Thyroid gland (tissue), 4 donors: ENCODE results near the gene SLC24A4. TPM values are rescaled to one million over a fixed set of nuclear protein-coding genes. Genes with fewer than 3 reads are reported as not detected.

Experiments
- DNase-seq, 2 donors: peaks; one replicate each; pipeline ENCODE4 v3.0.0-alpha.2; 2019
- H3K27ac ChIP-seq, 3 donors: fragments of 200-600 bp; sonication (generic); 1 replicate in 2 of 3; 2 replicates in 1 of 3; pipeline ENCODE4 v1.5.1; 2016 to 2019; ENCODE audit warnings: mild to moderate bottlenecking in 1 of 3, moderate library complexity in 1 of 3
- H3K27me3 ChIP-seq: fragments of 200-600 bp; sonication (generic); one replicate; pipeline ENCODE4 v1.5.1; 2019
- H3K36me3 ChIP-seq, 2 donors: fragments of 200-600 bp; sonication (generic); one replicate each; pipeline ENCODE4 v1.5.1; 2016 to 2019
- H3K4me1 ChIP-seq, 2 donors: fragments of 200-600 bp; sonication (generic); one replicate each; pipeline ENCODE4 v1.5.1; 2017 to 2019
- H3K4me3 ChIP-seq, 3 donors: fragments of 200-600 bp; sonication (generic); replicated peaks in 1 of 3; 1 replicate in 2 of 3; 2 replicates in 1 of 3; pipeline ENCODE4 v1.5.1; 2016; ENCODE audit warnings: mild to moderate bottlenecking in 1 of 3
- H3K9me3 ChIP-seq: fragments of 200-600 bp; sonication (generic); one replicate; pipeline ENCODE4 v1.5.1; 2017
- CTCF ChIP-seq, 6 experiments: fragments of 200-600 bp in 3 of 6; fragments of 450-650 bp in 3 of 6; sonication (generic) in 3 of 6; IDR thresholded peaks; one replicate each; pipeline ENCODE4 v1.5.1; 2016 to 2019; ENCODE audit warnings: antibody characterized with exemption in 6 of 6, mild to moderate bottlenecking in 2 of 6, inconsistent platforms in 1 of 6, moderate library complexity in 1 of 6
- POLR2A ChIP-seq, 2 donors: fragments of 450-650 bp; IDR thresholded peaks; one replicate each; pipeline ENCODE4 v1.6.1; 2017; ENCODE audit warnings: antibody characterized with exemption in 2 of 2, mild to moderate bottlenecking in 2 of 2, moderate library complexity in 1 of 2
- WGBS, 2 donors: methylation state at CpG; one replicate each; pipeline ENCODE4 v1.1.5; 2017; 5-methylcytosine and 5-hydroxymethylcytosine counted together
- intact Hi-C: fragments of 100-400 bp; cut with DNase I; formaldehyde crosslinking; loops from one replicate; pipeline ENCODE4 v1.15.1; 2023
- total RNA-seq, 4 donors: library from RNA; depleted of rRNA; stranded (reverse); fragments of >200 nt; gene quantifications; one replicate each; pipeline ENCODE4 v1.2.3, GENCODE V29; 2016

Gene SLC24A4
- total RNA-seq, 4 donors from 2014 or later: 0.05 to 0.46 (median 0.19) TPM

GRCh38 chr14:92391726-92392125, 68.8 kb downstream of the SLC24A4 start:
- Histone ChIP-seq H3K27ac (no peak overlapping the region), H3K4me3 (no peak overlapping the region), H3K27me3 (no peaks in the 10 kb centered on the region), H3K4me1 (no peaks in the 10 kb centered on the region), H3K36me3 (no peaks in the 10 kb centered on the region), H3K9me3 (no peaks in the 10 kb centered on the region)
- intact Hi-C loops: no loop called here
- no peak for DNase-seq
- WGBS, 2 donors: 45 to 70% methylated on average over 4 to 9 of the region's 10 CpGs
- TF ChIP-seq POLR2A (IDR thresholded peaks at IDR 0.05) (no peak), CTCF (IDR thresholded peaks at IDR 0.05) (no peak)

- TF ChIP-seq POLR2A (IDR thresholded peaks at IDR 0.05) (no peak), CTCF (IDR thresholded peaks at IDR 0.05) (no peak)
- H3K27ac ChIP-seq: no peak overlapping the region
- 80 to 83% methylated on average over 7 to 9 of the region's 9 CpGs for WGBS, 2 donors
These were observed 69.7 kb downstream of the SLC24A4 start for GRCh38 chr14:92392711-92393110.

GRCh38 chr14:92397150-92397952, 74.4 kb downstream of the SLC24A4 start:
- Histone ChIP-seq H3K27me3 (no peaks in the 10 kb centered on the region), H3K4me1 (no peaks in the 10 kb centered on the region), H3K36me3 (no peaks in the 10 kb centered on the region), H3K9me3 (no peaks in the 10 kb centered on the region), H3K27ac (no peak overlapping the region), H3K4me3 (no peak overlapping the region)
- DNase-seq: no peak
- TF ChIP-seq CTCF (IDR thresholded peaks at IDR 0.05) (no peak), POLR2A (IDR thresholded peaks at IDR 0.05) (no peak)
- 53 to 58% methylated on average over 9 of the region's 9 CpGs for WGBS, 2 donors
- intact Hi-C loops: no loop called here

More at GRCh38 chr14:92392711-92393110, 69.7 kb downstream of the SLC24A4 start:
- no peak for DNase-seq
- no peaks in the 10 kb centered on the region for H3K27me3 ChIP-seq
- H3K36me3 ChIP-seq: no peaks in the 10 kb centered on the region
- H3K4me3 ChIP-seq: no peak overlapping the region
- H3K4me1 ChIP-seq: no peaks in the 10 kb centered on the region
- intact Hi-C loops: no loop called here
- H3K9me3 ChIP-seq: no peaks in the 10 kb centered on the region

GRCh38 chr14:92397953-92398564, 75.1 kb downstream of the SLC24A4 start:
- Histone ChIP-seq H3K4me3 (no peak overlapping the region), H3K9me3 (no peaks in the 10 kb centered on the region), H3K27ac (no peak overlapping the region), H3K4me1 (no peaks in the 10 kb centered on the region), H3K36me3 (no peaks in the 10 kb centered on the region), H3K27me3 (no peaks in the 10 kb centered on the region)
- 68 to 70% methylated on average over 9 of the region's 9 CpGs for WGBS, 2 donors
- intact Hi-C loops: no loop called here
- TF ChIP-seq CTCF (IDR thresholded peaks at IDR 0.05) (no peak), POLR2A (IDR thresholded peaks at IDR 0.05) (no peak)
- no peak for DNase-seq
